ENCODE data around the gene MUC6. TPM values are rescaled to one million over a fixed set of nuclear protein-coding genes. Genes with fewer than 3 reads are reported as not detected.

MUC6 gene
- total and polyA plus RNA-seq, 9 of the 15 experiments (the other 6 are each of a cell fraction or from before 2014, with no cell fraction given) = not detected

GRCh38 chr11:1072116-1072820 is 35.8 kb upstream of the MUC6 start:
- no peak overlapping the region; a peak in 1 of 4 replicates for H3K9ac ChIP-seq (ENCODE audit: insufficient read depth in 1 of 2, low read depth in 2 of 2, low read length in 2 of 2)
- FAIRE-seq = no peak
- no peaks in the 10 kb centered on the region for H3K79me2 ChIP-seq (ENCODE audit: control insufficient read depth, insufficient read depth, low read length)
- TF ChIP-seq HDAC1 (IDR thresholded peaks at IDR 0.05) (no peak), KAT7 (CRISPR knock-in tag; IDR thresholded peaks at IDR 0.05; ENCODE audit: borderline replicate concordance) (no peak), ZNF124 (CRISPR knock-in tag; IDR thresholded peaks at IDR 0.05) (no peak), ELK1 (CRISPR knock-in tag; IDR thresholded peaks at IDR 0.05) (no peak), ID3 (CRISPR knock-in tag; IDR thresholded peaks at IDR 0.05) (no peak), ID3 (tag; IDR thresholded peaks at IDR 0.05) (no peak), ZBTB7A (IDR thresholded peaks at IDR 0.05; ENCODE audit: borderline replicate concordance, control insufficient read depth, low read depth, low read length) (peak; percentile 23; the same call in 1 of the 2 replicates), PTTG1 (tag; IDR thresholded peaks at IDR 0.05; ENCODE audit: low read depth) (no peak), EGR1 (conservative IDR thresholded peaks at IDR 0.05) (peak; percentile 70), VEZF1 (CRISPR knock-in tag; IDR thresholded peaks at IDR 0.05) (0 out of 2 replicates have a peak, but pooled peaks have one; percentile 23), CREM (IDR thresholded peaks at IDR 0.05; ENCODE audit: low read depth) (peak; percentile 50)
- TF ChIP-seq, protein P1, sequence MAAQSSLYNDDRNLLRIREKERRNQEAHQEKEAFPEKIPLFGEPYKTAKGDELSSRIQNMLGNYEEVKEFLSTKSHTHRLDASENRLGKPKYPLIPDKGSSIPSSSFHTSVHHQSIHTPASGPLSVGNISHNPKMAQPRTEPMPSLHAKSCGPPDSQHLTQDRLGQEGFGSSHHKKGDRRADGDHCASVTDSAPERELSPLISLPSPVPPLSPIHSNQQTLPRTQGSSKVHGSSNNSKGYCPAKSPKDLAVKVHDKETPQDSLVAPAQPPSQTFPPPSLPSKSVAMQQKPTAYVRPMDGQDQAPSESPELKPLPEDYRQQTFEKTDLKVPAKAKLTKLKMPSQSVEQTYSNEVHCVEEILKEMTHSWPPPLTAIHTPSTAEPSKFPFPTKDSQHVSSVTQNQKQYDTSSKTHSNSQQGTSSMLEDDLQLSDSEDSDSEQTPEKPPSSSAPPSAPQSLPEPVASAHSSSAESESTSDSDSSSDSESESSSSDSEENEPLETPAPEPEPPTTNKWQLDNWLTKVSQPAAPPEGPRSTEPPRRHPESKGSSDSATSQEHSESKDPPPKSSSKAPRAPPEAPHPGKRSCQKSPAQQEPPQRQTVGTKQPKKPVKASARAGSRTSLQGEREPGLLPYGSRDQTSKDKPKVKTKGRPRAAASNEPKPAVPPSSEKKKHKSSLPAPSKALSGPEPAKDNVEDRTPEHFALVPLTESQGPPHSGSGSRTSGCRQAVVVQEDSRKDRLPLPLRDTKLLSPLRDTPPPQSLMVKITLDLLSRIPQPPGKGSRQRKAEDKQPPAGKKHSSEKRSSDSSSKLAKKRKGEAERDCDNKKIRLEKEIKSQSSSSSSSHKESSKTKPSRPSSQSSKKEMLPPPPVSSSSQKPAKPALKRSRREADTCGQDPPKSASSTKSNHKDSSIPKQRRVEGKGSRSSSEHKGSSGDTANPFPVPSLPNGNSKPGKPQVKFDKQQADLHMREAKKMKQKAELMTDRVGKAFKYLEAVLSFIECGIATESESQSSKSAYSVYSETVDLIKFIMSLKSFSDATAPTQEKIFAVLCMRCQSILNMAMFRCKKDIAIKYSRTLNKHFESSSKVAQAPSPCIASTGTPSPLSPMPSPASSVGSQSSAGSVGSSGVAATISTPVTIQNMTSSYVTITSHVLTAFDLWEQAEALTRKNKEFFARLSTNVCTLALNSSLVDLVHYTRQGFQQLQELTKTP (IDR thresholded peaks at IDR 0.05; ENCODE audit: low read depth in 1 of 2, partially characterized antibody in 2 of 2) = no peak
- H3K9me3 ChIP-seq (replicated peaks; ENCODE audit: control insufficient read depth, insufficient read depth, low read depth, low read length) = no peaks in the 10 kb centered on the region
- peaks cover 8% of the 10 kb centered on the region; the same call in 1 of the 2 replicates for H4K20me1 ChIP-seq (replicated peaks; ENCODE audit: control insufficient read depth, insufficient read depth, low read length)
- 1% methylated on average over 14 of the region's 18 CpGs for WGBS (ENCODE audit: insufficient coverage, low coverage, missing lambda C conversion rate)
- POLR2A ChIA-PET = interaction anchor here (0.6 kb wide), 2 partner anchors 33 to 300 kb away, joined by 3 read pairs; no protein-coding TSS in a partner anchor
- no peak overlapping the region for H3K27ac ChIP-seq (ENCODE audit: extremely low read depth, low read depth, low read length)
- CTCF ChIA-PET (ENCODE audit: low intra/inter-chr PET ratio) = no interaction called here
- BruUV-seq (replicated peaks) = no TSS peak
- H3K27me3 ChIP-seq (ENCODE audit: control insufficient read depth in 2 of 2, insufficient read depth in 2 of 2, low read length in 2 of 2) = peaks cover 3 to 28% of the 10 kb centered on the region in 2 experiments; a peak in 4 of 5 replicates
- H3K36me3 ChIP-seq (ENCODE audit: control insufficient read depth, insufficient read depth, low read length) = no peaks in the 10 kb centered on the region
- no peaks in the 10 kb centered on the region for H3K9me1 ChIP-seq (ENCODE audit: control insufficient read depth, insufficient read depth, low read length)
- intact Hi-C loops (cut with micrococcal nuclease) = no loop called here
- in situ Hi-C loops (cut with MboI) = no loop called here
- peaks cover 0 to 19% of the 10 kb centered on the region in 2 experiments; a peak in 3 of 5 replicates for H3K4me1 ChIP-seq (replicated peaks in 1 of 2; ENCODE audit: control insufficient read depth in 2 of 2, insufficient read depth in 2 of 2, low read length in 2 of 2)
- no peak overlapping the region for H3K4me2 ChIP-seq (ENCODE audit: insufficient read depth, low read length)
- peak; percentile 23; the same call in 1 of the 3 replicates for ATAC-seq
- no peak overlapping the region for H3K4me3 ChIP-seq
- peak in 3 of 4 experiments; percentile 19 to 40 (median 39) for DNase-seq (ENCODE audit: extremely low read depth in 1 of 4, low spot score in 3 of 4)
- H2AFZ ChIP-seq (ENCODE audit: low read depth, low read length) = no peak overlapping the region

Data from K562 (cell line).